Ishikawa (cell line): Measurements from ENCODE around the gene SARDH.

Source experiments
- CEBPB ChIP-seq: IDR thresholded peaks from 2 replicates; pipeline ENCODE4 v1.6.1; 2012
- CREB1 ChIP-seq: IDR thresholded peaks from 2 replicates; pipeline ENCODE4 v1.6.1; 2012; ENCODE audit warnings: low read depth
- EGR1 ChIP-seq: IDR thresholded peaks from 2 replicates; pipeline ENCODE4 v1.6.1; 2012
- EP300 ChIP-seq: IDR thresholded peaks from 2 replicates; pipeline ENCODE4 v1.6.1; 2012; ENCODE audit warnings: borderline replicate concordance
- FOXM1 ChIP-seq: IDR thresholded peaks from 2 replicates; pipeline ENCODE4 v1.6.1; 2012; ENCODE audit warnings: low read depth, borderline replicate concordance
- MAX ChIP-seq: IDR thresholded peaks from 2 replicates; pipeline ENCODE4 v1.6.1; 2012
- NFIC ChIP-seq: IDR thresholded peaks from 2 replicates; pipeline ENCODE4 v1.6.1; 2012
- RAD21 ChIP-seq: IDR thresholded peaks from 2 replicates; pipeline ENCODE4 v1.6.1; 2012; ENCODE audit warnings: low read depth
- REST ChIP-seq: IDR thresholded peaks from 2 replicates; pipeline ENCODE4 v1.6.1; 2012; ENCODE audit warnings: low read depth, mild to moderate bottlenecking
- TAF1 ChIP-seq: IDR thresholded peaks from 2 replicates; pipeline ENCODE4 v1.6.1; 2012; ENCODE audit warnings: low read depth, mild to moderate bottlenecking
- TCF12 ChIP-seq: IDR thresholded peaks from 2 replicates; pipeline ENCODE4 v1.6.1; 2012; ENCODE audit warnings: low read depth
- TEAD4 ChIP-seq: IDR thresholded peaks from 2 replicates; pipeline ENCODE4 v1.6.1; 2012
- USF1 ChIP-seq: IDR thresholded peaks from 2 replicates; pipeline ENCODE4 v1.6.1; 2012
- YY1 ChIP-seq: IDR thresholded peaks from 2 replicates; pipeline ENCODE4 v1.6.1; 2012; ENCODE audit warnings: low read depth
- ZBTB7A ChIP-seq: IDR thresholded peaks from 2 replicates; pipeline ENCODE4 v1.6.1; 2012; ENCODE audit warnings: low read depth

Gene SARDH

GRCh38 chr9:133641861-133642595 lies 96.1 kb downstream of the SARDH start:
- TF ChIP-seq TEAD4: no peak
- TF ChIP-seq REST: peak; percentile 41; the same call in 1 of the 2 replicates

GRCh38 chr9:133641396-133641655 lies 96.8 kb downstream of the SARDH start:
- TF ChIP-seq TCF12 (no peak), CREB1 (no peak), EP300 (no peak), CEBPB (no peak)

GRCh38 chr9:133640580-133641395 lies 97.4 kb downstream of the SARDH start:
- TF ChIP-seq EP300 (no peak), EGR1 (no peak), MAX (no peak), REST (no peak), CEBPB (no peak), TEAD4 (no peak)

GRCh38 chr9:133640160-133640559 lies 98.0 kb downstream of the SARDH start:
- TF ChIP-seq USF1: no peak
- no peak for TF ChIP-seq NFIC
- no peak for TF ChIP-seq RAD21
- no peak for TF ChIP-seq CEBPB
- TF ChIP-seq CREB1: no peak
- no peak for TF ChIP-seq EP300
- no peak for TF ChIP-seq TEAD4

GRCh38 chr9:133639613-133640012 lies 98.5 kb downstream of the SARDH start:
- TF ChIP-seq TCF12: no peak
- TF ChIP-seq TEAD4: no peak
- TF ChIP-seq CEBPB: no peak
- no peak for TF ChIP-seq NFIC
- no peak for TF ChIP-seq RAD21
- no peak for TF ChIP-seq TAF1
- no peak for TF ChIP-seq EGR1
- TF ChIP-seq ZBTB7A: no peak
- TF ChIP-seq YY1: no peak
- no peak for TF ChIP-seq EP300
- TF ChIP-seq REST: no peak
- TF ChIP-seq FOXM1: no peak
- TF ChIP-seq MAX: no peak
- no peak for TF ChIP-seq USF1
- no peak for TF ChIP-seq CREB1
